Activated B cell treated with CpG ODN at 0.5 μM for 24 hours (primary cell): ENCODE measurements around the gene LRRC42. TPM values are rescaled to one million over a fixed set of nuclear protein-coding genes. Genes with fewer than 3 reads are reported as not detected.

Experiments used
- total RNA-seq: library from RNA; stranded (reverse); gene quantifications from 2 replicates; pipeline ENCODE4 v1.2.3, GENCODE V29; 2022

The LRRC42 gene
- total RNA-seq, 1 donor from 2014 or later = 13.8 TPM

Other genes with a start within 250 kb of the LRRC42 start
- gene GLIS1, start 207.2 kb upstream of the LRRC42 start, total RNA-seq = not detected in 2 replicates
- 10.6 and 14.0 TPM in 2 replicates for gene NDC1, start 108.1 kb upstream of the LRRC42 start, total RNA-seq
- gene YIPF1, start 56.6 kb upstream of the LRRC42 start, total RNA-seq = 16.6 and 18.5 TPM in 2 replicates
- gene DIO1, start 52.2 kb upstream of the LRRC42 start, total RNA-seq = not detected in 2 replicates
- 38.0 and 41.0 TPM in 2 replicates for gene IFT25, start 651 bp upstream of the LRRC42 start, total RNA-seq
- not detected in 2 replicates for gene LDLRAD1, start 71.8 kb downstream of the LRRC42 start, total RNA-seq
- gene TMEM59, start 106.9 kb downstream of the LRRC42 start, total RNA-seq = 103 and 123 TPM in 2 replicates
- gene TCEANC2, start 107.3 kb downstream of the LRRC42 start, total RNA-seq = 7.3 and 8.1 TPM in 2 replicates
- gene CDCP2, start 206.7 kb downstream of the LRRC42 start, total RNA-seq = not detected in 2 replicates